Upper lobe of right lung (tissue), 1 donor: ENCODE measurements around the gene TOM1L2. TPM values are rescaled to one million over a fixed set of nuclear protein-coding genes. Genes with fewer than 3 reads are reported as not detected.

Experiments
- ATAC-seq: fragments of 200-7000 bp; cut with Tn5 transposase; one replicate; pipeline ENCODE4 v1.9.1; 2020; ENCODE audit warnings: mild to moderate bottlenecking, moderate library complexity
- DNase-seq: peaks from one replicate; pipeline ENCODE4 v3.0.0-alpha.2; 2020
- H3K27ac ChIP-seq: fragments of 200-600 bp; one replicate; pipeline ENCODE4 v1.8.0; 2022
- H3K27me3 ChIP-seq: fragments of 200-600 bp; one replicate; pipeline ENCODE4 v1.8.0; 2022; ENCODE audit warnings: mild to moderate bottlenecking
- H3K36me3 ChIP-seq: fragments of 200-600 bp; one replicate; pipeline ENCODE4 v1.8.0; 2022
- H3K4me1 ChIP-seq: fragments of 200-600 bp; one replicate; pipeline ENCODE4 v1.8.0; 2022
- H3K4me3 ChIP-seq: fragments of 200-600 bp; one replicate; pipeline ENCODE4 v1.8.0; 2022; ENCODE audit warnings: mild to moderate bottlenecking
- H3K9me3 ChIP-seq: fragments of 200-600 bp; one replicate; pipeline ENCODE4 v1.8.0; 2022
- intact Hi-C: fragments of 100-400 bp; cut with DNase I; formaldehyde crosslinking; loops from one replicate; pipeline ENCODE4 v1.11.0; 2022
- total RNA-seq: library from RNA; stranded (reverse); fragmentation: NEBNext Ultra II Directional; extraction: Animal tissue kit (Norgen Biotek cat#: 25700); gene quantifications from one replicate; pipeline ENCODE4 v1.2.1, GENCODE V29; 2021
- TF ChIP-seq, protein P1 (sequence below): fragments of 200-600 bp; IDR thresholded peaks from one replicate; pipeline ENCODE4 v1.8.0; 2022; ENCODE audit warnings: antibody characterized with exemption
- donor health status: DM: no; HTN: yes; CAD: no; lungs with severe emphysema.

The TOM1L2 gene
- total RNA-seq, 1 donor from 2014 or later = 76.7 TPM

DNA sequence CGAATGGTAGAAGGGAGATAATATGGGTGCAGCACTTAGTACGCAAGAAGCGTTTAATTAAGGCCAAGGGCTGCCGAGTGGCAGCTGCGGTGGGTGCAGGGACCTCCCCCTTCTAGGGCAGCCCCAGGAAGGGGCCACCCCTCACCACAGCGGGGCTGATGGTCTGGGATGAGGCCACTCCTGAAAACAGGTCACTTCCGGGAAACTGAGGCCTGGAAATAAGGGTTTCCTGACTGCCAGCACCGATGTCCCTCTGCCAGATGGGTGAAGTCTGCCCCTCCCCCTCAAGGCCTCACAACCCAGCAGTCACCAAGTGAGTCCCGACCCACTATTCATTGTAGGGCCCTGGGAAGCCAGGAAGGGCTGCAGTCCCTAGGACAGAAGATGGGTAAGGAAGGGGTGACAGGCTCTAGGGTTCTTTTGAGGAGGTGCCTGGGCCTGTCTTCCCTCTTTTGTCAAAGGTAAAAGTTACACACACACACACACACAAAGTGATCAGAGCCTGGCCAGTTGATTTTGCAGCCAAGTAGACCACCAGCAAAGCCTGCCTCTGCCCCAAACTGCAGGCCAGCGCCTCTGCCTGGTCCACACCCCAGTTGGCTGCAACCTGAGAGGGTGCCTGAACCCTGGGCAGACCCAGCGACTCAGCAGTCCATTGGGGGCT, 147.9 kb downstream of the TOM1L2 start:
- Histone ChIP-seq H3K27ac (peak overlapping the region; percentile 80), H3K4me3 (peak overlapping the region; percentile 48), H3K36me3 (peaks cover 7% of the 10 kb centered on the region), H3K4me1 (peaks cover 66% of the 10 kb centered on the region), H3K27me3 (no peaks in the 10 kb centered on the region), H3K9me3 (no peaks in the 10 kb centered on the region)
- DNase-seq (no peak), ATAC-seq (no peak)
- TF ChIP-seq, protein P1, sequence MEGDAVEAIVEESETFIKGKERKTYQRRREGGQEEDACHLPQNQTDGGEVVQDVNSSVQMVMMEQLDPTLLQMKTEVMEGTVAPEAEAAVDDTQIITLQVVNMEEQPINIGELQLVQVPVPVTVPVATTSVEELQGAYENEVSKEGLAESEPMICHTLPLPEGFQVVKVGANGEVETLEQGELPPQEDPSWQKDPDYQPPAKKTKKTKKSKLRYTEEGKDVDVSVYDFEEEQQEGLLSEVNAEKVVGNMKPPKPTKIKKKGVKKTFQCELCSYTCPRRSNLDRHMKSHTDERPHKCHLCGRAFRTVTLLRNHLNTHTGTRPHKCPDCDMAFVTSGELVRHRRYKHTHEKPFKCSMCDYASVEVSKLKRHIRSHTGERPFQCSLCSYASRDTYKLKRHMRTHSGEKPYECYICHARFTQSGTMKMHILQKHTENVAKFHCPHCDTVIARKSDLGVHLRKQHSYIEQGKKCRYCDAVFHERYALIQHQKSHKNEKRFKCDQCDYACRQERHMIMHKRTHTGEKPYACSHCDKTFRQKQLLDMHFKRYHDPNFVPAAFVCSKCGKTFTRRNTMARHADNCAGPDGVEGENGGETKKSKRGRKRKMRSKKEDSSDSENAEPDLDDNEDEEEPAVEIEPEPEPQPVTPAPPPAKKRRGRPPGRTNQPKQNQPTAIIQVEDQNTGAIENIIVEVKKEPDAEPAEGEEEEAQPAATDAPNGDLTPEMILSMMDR = no peak
- intact Hi-C loops = no loop called here

DNA sequence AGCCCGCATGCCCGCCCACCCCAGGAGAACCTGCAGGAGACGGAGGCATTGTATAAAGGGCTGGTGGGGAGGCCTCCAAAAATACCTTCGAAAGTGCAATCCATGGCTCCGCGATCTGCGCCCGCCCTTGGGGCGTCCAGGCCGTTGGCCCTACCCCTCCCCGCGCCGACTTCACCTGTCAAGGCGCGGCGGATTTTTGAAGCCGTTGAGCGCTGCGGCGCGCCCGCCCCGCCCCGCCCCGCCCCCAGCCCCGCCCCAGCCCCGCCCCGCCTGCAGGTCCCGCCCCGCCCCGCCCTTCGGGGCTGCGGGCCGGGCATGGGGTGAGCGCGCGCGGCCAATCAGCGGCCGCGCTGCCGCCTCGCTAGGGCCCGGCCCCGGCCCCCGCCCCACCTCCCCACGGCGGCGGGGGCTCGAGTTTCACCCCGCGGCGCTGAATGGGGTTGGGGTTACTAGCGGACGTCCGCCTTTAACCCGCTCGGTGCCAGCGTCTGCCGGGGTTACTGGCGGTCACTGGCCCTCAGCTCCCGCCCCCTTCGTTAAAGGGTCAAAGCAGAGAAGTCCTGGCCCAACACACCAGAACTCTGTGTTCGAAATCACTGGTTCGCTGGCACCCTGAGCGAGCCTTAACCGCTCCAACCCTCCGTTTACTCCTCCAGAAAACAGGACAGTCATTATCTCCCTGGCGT, 148.6 kb downstream of the TOM1L2 start:
- intact Hi-C loops = no loop called here
- TF ChIP-seq, protein P1 = no peak
- Histone ChIP-seq H3K4me3 (peak overlapping the region; percentile 55), H3K36me3 (peaks cover 14% of the 10 kb centered on the region), H3K9me3 (no peaks in the 10 kb centered on the region), H3K27me3 (no peaks in the 10 kb centered on the region), H3K27ac (peak overlapping the region; percentile 80), H3K4me1 (peaks cover 72% of the 10 kb centered on the region)
- ATAC-seq = peak; percentile 91
- peak; percentile 92 for DNase-seq

DNA sequence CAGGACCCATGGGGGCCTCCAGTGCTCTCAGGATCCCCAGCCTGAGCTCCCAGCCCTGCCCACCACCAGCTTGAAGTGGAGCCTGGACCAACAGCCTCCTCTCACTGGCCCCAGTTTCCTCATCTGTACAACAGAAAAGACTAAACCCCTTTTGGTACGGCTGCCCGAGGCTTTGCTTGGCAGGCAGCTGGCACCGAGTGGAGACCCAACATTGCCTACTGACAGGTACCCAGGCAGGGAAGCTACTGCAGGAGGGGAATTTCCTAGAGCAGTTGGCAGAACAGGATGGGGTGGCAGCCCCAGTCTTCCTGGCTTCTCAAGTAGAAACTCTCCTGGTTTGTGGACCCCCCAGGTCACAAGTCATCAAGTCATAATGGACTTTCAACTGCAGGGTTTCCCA, 149.6 kb downstream of the TOM1L2 start:
- no peak for DNase-seq
- TF ChIP-seq, protein P1 = no peak
- Histone ChIP-seq H3K4me1 (peaks cover 77% of the 10 kb centered on the region), H3K36me3 (peaks cover 20% of the 10 kb centered on the region), H3K27ac (peak overlapping the region; percentile 47), H3K9me3 (no peaks in the 10 kb centered on the region), H3K4me3 (peak overlapping the region; percentile 55), H3K27me3 (no peaks in the 10 kb centered on the region)
- intact Hi-C loops = no loop called here
- no peak for ATAC-seq

DNA sequence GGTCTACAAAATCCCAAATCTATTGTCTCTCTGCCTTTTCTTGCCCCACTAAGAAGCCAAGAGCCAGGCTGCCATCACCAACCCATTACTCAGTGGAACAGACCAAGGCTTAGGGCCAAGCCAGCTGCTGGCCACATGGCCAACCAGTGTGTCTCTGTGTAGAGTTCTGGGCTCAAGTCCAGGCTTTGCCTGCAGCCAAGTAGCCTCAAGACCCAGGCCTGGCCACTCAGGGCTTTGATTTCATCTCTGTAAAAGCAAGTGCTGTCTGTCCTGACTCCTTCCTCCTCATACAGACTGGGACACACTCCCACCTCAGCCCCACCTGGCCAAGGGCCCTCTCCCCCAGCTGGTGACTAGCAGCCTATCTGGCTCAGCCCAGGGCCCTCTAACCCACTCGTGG, 150.0 kb downstream of the TOM1L2 start:
- Histone ChIP-seq H3K27ac (peak overlapping the region; percentile 47), H3K27me3 (no peaks in the 10 kb centered on the region), H3K9me3 (no peaks in the 10 kb centered on the region), H3K4me1 (peaks cover 77% of the 10 kb centered on the region), H3K4me3 (peak overlapping the region; percentile 55), H3K36me3 (peaks cover 24% of the 10 kb centered on the region)
- DNase-seq = no peak
- no peak for ATAC-seq
- TF ChIP-seq, protein P1 = no peak
- intact Hi-C loops = no loop called here

DNA sequence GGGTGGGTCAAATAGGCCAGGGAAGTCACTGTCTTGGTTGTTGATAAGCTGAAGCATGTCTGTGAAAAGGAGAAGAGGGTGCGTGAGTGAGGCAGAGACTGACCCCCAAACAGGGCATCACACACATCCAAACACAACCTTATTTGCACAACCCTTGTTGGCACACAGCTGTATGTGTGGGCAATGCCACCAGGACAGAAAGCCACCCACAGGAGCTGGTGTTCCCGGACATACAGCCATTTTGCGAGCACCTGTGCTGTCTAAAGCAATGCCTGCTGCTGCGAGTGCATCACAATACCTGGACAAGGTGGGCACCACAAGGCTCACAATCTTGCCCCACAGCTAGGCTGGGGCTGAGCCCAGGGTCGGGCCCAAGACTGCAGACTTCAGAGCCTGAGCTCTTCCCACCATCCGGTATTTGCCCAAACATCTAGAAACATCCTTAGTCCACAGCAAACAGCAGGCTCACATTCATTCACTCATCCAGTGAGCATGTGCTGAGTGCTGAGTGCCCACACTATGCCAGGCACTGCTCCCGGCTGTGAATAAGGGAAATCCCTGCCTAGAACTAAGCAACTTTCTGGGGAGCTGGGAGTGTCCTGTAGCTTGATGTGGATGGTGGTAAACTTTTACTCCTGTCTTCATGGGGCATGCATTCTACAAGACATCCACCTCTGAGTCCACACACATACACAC, 151.6 kb downstream of the TOM1L2 start:
- DNase-seq (no peak), ATAC-seq (no peak)
- Histone ChIP-seq H3K9me3 (no peaks in the 10 kb centered on the region), H3K27ac (no peak overlapping the region), H3K36me3 (peaks cover 35% of the 10 kb centered on the region), H3K27me3 (no peaks in the 10 kb centered on the region), H3K4me1 (peaks cover 64% of the 10 kb centered on the region), H3K4me3 (no peak overlapping the region)
- intact Hi-C loops = no loop called here
- TF ChIP-seq, protein P1 = no peak
